Epithelial cell of esophagus (primary cell): ENCODE data around the gene LRRC8B.
A peak's percentile ranks its signal among the peaks of the same experiment; 100 is the strongest.
"Not testable (repeated sequence)": the region's sequence is repeated elsewhere in the genome, so short reads cannot be mapped to it uniquely, and the experiment has no call there.

Source experiments
- DNase-seq: peaks from one replicate; pipeline ENCODE4 v3.0.0; 2010; ENCODE audit warnings: low read depth
- H3K4me3 ChIP-seq: 2 replicates; pipeline ENCODE4 v1.5.1; 2011; ENCODE audit warnings: mild to moderate bottlenecking, low read length, control low read depth
- CTCF ChIP-seq: IDR thresholded peaks from 2 replicates; pipeline ENCODE4 v1.5.1; 2011; ENCODE audit warnings: low read depth, mild to moderate bottlenecking, low read length, control low read depth, inconsistent platforms; ENCODE audit not compliant: insufficient read depth; ENCODE audit errors: missing control alignments

Gene LRRC8B

GRCh38 chr1:89512996-89513720 is 11.5 kb upstream of the LRRC8B start:
- no peak for DNase-seq
- no peak for TF ChIP-seq CTCF
- H3K4me3 ChIP-seq: no peak overlapping the region

GRCh38 chr1:89516055-89516454 is 8.6 kb upstream of the LRRC8B start:
- no peak for TF ChIP-seq CTCF
- peak; percentile 91 for DNase-seq
- no peak overlapping the region for H3K4me3 ChIP-seq

- no peak for TF ChIP-seq CTCF
- no peak overlapping the region for H3K4me3 ChIP-seq
- no peak for DNase-seq
Measured at GRCh38 chr1:89518221-89518631, 6.4 kb upstream of the LRRC8B start.

GRCh38 chr1:89519779-89520358 is 4.8 kb upstream of the LRRC8B start:
- no peak overlapping the region for H3K4me3 ChIP-seq
- DNase-seq: peak; percentile 68
- peak; percentile 82 for TF ChIP-seq CTCF

- not testable (repeated sequence) for H3K4me3 ChIP-seq, DNase-seq
Measured at GRCh38 chr1:89521977-89522376, 2.7 kb upstream of the LRRC8B start.

- no peak for TF ChIP-seq CTCF
- peak; percentile 41 for DNase-seq
- H3K4me3 ChIP-seq: peak overlapping the region; percentile 79
Measured at GRCh38 chr1:89523572-89524368, 859 bp upstream of the LRRC8B start.

GRCh38 chr1:89525169-89525855 is 683 bp downstream of the LRRC8B start:
- H3K4me3 ChIP-seq: peak overlapping the region; percentile 79
- no peak for TF ChIP-seq CTCF
- peak; percentile 36 for DNase-seq
